ENCODE results near the gene CCP110.
"Not testable (repeated sequence)": the region's sequence is repeated elsewhere in the genome, so short reads cannot be mapped to it uniquely, and the experiment has no call there.

The CCP110 gene

GRCh38 chr16:19507867-19508266 lies 15.9 kb upstream of the CCP110 start:
- DNase-seq (ENCODE audit: low read depth): no peak

DNA sequence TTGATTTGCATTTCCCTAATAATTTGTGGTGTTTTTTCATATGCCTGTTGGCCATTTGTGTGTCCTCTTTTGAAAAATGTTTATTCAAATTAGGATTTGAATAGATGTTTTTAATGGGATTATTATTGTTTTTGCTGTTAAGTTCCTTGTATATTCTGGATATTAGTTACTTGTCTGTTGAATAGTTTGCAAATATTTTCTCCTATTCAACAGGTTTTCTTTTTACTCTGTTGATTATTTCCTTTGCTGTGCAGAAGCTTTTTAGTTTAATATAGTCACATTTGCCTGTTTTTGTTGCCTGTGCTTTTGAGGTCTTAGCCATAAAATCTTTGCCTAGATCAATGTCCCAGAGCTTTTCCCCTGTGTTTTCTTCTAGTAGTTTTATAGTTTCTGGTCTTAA lies 11.4 kb upstream of the CCP110 start:
- no peak for DNase-seq (ENCODE audit: low read depth)

- no peak for DNase-seq (ENCODE audit: low read depth)
Measured at GRCh38 chr16:19513377-19514053, 10.2 kb upstream of the CCP110 start.

GRCh38 chr16:19515757-19516156 lies 8.0 kb upstream of the CCP110 start:
- DNase-seq (ENCODE audit: low read depth): no peak

- DNase-seq (ENCODE audit: low read depth): no peak
Measured at GRCh38 chr16:19517424-19518089, 6.2 kb upstream of the CCP110 start.

DNA sequence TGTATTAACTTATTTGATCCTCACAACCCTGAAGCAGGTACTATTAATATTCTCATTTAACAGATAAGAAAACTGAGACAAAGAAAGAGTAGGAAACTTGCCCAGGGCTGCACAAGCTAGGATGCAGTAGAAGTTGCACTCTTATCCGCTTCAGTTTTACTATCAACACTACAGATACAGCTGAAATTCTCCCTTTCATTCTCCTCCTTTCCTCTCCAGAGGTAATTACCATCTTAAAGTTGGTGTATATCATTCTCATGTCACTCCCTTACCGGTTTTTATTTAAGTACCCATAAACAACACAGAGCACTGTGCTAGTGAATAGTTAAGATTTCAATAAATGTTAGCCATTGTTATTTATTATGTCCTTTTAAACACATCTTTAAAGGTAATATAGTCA lies 5.4 kb upstream of the CCP110 start:
- no peak for DNase-seq (ENCODE audit: low read depth)

DNA sequence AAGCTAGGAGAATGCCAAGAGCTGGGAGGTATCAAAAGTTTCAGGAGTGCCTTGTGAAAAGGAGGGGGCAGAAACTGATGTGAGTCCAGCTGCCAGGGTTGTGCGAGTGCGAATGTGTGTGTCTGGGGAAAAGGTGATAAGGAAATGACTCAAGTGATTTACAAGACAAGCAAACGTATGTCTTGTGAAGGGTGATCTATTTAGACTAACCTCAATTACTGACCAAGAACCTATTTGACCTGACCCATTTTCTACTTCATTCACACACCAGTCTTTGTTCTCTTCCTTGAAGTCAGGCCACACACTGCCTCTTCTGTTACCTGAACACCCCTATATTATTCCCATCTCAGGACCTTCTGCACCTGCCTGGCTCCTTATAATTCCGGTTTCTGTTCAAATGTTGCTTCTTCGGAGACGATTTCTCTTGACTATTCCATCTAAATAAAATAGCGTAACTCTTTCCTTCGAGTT lies 2.8 kb upstream of the CCP110 start:
- DNase-seq (ENCODE audit: low read depth): no peak

GRCh38 chr16:19521471-19522396 lies 2.0 kb upstream of the CCP110 start, which contains the start of gene GDE1:
TSS of gene GDE1 (minus strand) at chr16:19522098. CDS start at chr16:19521964, 134 bp downstream.
- DNase-seq (ENCODE audit: low read depth): peak; percentile 89

- DNase-seq (ENCODE audit: low read depth): no peak
Measured at GRCh38 chr16:19522397-19522732, 1.4 kb upstream of the CCP110 start.

DNA sequence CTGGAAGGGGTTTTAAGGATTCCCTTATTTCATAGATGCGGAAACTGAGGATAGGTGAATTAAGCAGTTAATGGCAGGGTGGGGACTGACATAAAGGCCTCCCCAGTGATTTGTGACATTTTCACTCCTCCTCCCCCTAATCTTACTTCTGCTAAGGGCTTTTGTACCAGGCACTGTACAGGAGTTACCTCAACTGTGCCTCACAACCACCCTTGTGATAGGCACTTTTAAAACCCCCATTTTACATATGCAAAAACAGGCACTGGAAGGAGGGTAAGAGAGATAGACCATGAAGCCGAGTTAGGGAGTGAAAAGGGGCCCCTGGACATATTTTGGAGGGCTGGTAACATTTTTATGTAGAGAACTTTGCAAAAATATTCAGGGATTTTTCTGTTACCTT lies 982 bp upstream of the CCP110 start:
- DNase-seq (ENCODE audit: low read depth): no peak

GRCh38 chr16:19523184-19523558 lies 571 bp upstream of the CCP110 start:
- DNase-seq (ENCODE audit: low read depth): no peak

DNA sequence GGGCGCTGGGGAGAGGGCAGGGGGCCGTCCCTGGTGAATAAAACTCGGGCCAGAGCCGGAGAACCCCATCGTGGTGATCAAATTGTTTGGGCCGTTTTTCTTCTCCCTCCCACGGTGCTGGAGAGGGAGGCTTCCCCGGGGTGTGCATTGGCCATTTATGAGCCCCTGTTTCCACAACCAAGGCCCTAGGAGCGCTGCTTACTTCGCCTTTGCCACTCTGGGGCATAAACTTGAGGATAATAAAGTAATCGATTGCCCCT lies 544 bp downstream of the CCP110 start:
- DNase-seq (ENCODE audit: low read depth): no peak

DNA sequence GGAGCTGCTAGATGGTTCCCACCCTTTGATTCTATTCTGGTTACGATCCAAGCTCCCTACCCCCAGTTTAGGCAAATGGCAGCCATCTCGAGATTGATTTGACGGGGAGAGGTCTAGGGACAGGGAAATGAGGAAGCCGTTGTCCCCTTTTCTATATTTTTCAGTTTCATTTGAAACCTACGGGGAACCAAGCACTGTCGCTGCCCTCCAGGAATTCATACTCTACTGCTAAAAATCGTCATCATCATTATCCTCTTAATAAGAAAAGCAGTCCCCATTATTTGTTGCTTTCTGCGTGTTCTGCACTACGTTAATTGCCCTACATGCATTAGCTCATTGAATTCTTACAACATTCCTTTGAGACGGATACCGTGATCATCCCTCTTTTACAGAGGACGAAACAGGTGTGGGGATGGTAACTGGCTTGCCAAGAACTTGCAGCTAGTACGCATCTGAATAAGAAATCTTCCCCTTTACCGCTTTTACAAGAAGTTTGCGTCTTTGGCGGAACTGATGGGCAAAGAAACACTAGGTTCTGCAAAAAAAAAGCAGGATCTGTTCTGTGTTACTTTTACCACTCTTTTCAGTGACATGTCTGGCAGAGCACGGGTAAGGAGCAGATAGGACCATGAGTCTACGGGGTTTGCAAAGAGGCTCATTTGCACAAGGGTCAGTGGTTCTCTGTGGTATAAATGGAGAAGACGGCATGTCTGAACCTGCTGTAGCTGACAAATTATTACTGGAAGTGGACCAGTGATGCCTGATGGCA lies 1.1 kb downstream of the CCP110 start:
- no peak for DNase-seq (ENCODE audit: low read depth)

DNA sequence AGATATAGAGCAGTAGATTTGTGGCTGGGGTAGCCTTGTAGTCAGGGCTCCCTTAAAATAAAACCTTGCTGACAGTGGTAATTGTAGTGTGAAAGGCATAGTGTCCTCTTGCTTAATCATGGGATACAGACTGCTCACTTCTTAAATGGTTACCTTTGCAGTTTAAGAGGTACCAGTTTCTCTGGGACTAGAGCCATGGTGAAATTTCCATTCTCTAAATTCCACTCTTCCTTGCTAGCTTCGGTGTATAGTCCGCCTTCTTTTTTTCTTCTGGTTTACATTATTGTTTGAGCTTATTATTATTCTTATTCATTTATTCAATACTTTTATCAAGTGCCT lies 1.6 kb downstream of the CCP110 start:
- DNase-seq (ENCODE audit: low read depth): no peak

DNA sequence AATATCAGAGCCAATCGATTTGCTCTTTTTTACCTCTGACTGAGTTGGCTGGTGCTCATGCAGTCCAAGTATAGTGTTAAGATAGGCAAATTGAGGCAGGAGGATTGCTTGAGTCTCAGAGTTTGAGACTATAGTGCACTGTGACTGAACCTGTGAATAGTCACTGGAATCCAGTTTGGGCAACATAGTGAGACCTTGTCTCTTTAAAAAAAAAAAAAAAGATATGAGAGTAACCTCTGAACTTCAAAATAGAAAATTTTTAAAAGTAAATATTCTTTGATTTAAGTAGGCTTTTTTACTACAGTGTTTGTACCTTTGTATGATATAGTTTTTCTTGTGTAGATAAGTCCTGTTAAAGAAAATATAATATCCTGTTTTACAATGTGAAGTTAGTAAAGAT lies 3.4 kb downstream of the CCP110 start:
- DNase-seq (ENCODE audit: low read depth): no peak

DNA sequence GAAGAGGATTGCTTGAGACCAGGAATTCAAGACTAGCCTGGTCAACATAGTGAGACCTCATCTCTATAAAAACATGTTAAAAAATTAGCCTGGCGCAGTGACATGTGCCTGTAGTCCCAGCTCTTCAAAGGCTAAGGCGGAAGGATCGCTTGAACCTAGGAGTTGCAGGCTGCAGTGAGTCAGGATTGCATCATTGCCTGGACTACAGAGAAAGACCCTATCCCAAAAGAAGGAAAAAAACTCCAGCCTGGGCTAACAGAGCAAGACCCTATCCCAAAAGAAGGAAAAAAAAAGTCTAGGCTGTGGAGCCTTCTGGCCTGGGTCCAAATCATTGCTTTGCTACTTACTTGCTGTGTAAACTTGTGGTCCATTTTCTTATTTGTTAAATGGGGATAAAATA lies 4.9 kb downstream of the CCP110 start:
- no peak for DNase-seq (ENCODE audit: low read depth)

DNA sequence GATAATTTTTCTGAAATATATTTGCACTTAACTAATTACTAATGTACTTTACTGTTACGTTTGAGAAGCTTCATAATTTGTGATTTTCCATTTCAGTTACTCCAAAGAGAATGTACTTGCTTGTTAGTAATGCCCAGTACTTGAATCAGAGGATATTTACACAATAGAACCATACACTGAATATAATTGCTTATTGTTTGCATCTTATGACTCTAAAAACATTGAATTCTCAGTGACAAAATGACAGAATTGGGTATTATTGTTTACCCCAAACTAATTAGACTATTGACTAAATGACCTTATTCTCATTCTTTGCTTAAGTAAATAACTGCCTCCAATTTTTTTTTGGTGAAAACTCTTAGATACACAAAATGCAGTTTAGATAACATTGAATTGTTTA lies 8.9 kb downstream of the CCP110 start:
- no peak for DNase-seq (ENCODE audit: low read depth)

DNA sequence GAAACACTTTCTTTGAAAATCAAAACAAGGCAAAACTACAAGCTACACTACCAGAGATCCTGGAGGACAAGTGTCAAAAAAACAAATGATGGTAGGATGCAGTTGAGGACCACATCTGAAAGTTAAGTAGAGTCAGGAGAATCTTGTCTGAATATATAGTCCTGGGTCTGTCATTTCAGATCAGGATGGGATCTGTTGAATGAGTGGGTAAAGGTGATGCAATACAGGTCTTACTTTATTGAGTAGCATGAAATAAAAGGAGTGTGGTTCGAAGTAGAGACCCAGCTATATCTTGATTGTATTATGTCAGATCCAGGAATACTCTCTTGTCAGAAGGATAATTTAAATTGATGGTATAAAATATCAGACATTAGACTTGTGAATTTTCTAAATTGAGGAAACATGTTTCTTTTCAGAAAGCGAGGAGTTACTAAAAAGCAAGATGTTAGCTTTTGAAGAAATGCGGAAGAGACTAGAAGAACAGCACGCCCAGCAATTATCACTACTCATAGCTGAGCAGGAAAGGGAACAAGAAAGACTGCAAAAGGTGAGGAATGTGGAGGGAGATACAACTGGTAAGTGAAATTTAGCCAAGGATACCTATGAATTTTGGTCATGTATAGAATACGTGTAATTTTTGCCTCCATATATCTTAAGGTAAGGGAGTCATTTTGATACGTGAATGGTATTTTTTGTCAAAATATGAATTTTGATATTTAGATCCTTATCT lies 16.7 kb downstream of the CCP110 start:
- DNase-seq (ENCODE audit: low read depth): no peak

- no peak for DNase-seq (ENCODE audit: low read depth)
Measured at GRCh38 chr16:19542138-19542821, 18.5 kb downstream of the CCP110 start.

GRCh38 chr16:19543278-19543996 lies 19.7 kb downstream of the CCP110 start:
- not testable (repeated sequence) for DNase-seq (ENCODE audit: low read depth)

DNA sequence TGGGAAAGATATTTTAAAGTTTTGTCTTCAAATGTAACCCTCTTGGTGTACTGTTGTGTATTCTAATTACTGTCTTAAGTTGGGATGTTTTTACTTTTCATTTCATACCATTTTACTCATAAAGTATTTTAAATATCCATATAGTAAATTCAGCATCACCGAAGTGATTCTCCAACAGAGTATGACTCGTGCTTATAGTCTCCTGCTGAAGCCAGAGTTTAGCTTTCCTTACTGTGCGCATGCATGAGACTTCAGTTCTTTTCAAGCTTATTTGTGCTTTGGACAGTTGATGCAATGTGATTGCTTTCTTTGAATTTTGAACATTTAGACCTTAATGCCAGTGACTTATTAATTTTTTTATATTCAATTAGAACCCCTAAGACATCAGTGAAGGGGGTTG lies 24.4 kb downstream of the CCP110 start:
- no peak for DNase-seq (ENCODE audit: low read depth)
